ENCODE data around the gene TMCC2.

DNA sequence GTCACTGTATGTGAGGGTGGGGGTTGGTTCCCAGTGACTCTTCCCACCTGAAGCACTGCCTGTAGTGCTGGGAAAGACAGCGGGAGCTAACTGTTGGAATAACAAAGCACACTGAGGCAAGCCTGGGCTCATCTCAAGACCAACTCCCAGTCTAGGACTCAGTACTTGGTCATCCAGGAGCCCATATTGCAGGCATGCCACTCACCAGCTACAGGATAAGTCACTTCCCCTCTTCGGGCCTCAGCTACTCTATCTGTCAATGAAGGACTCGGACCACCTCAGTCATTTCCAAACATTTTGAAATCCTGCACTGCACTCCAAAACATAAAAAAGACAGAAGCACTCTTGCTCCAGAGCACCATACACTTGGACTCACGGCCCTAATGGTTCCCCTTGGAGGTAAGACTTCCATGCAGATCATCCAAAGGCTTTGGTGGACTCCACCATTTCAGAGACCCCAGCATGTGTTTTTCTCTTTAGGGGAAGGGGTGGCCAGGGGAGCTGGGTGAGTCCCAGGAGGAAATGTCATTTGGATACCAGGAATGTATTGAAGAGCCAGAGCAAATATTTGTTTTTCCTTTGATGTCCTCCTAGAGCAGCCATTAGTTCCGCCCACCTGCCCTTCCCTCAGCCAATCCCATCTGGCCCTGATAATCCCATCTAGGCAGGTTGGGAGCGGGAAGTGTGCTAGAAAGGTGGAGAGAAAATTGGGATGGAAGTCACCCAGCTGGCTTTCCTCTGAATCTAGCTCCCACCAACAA is 90.7 kb downstream of the TMCC2 start:
- TF ChIP-seq EZH2 (IDR thresholded peaks at IDR 0.05) (no peak), EZH2phosphoT487 (IDR thresholded peaks at IDR 0.05) (no peak)
- TF ChIP-seq, protein P1, sequence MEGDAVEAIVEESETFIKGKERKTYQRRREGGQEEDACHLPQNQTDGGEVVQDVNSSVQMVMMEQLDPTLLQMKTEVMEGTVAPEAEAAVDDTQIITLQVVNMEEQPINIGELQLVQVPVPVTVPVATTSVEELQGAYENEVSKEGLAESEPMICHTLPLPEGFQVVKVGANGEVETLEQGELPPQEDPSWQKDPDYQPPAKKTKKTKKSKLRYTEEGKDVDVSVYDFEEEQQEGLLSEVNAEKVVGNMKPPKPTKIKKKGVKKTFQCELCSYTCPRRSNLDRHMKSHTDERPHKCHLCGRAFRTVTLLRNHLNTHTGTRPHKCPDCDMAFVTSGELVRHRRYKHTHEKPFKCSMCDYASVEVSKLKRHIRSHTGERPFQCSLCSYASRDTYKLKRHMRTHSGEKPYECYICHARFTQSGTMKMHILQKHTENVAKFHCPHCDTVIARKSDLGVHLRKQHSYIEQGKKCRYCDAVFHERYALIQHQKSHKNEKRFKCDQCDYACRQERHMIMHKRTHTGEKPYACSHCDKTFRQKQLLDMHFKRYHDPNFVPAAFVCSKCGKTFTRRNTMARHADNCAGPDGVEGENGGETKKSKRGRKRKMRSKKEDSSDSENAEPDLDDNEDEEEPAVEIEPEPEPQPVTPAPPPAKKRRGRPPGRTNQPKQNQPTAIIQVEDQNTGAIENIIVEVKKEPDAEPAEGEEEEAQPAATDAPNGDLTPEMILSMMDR (IDR thresholded peaks at IDR 0.05): no peak

Measured in neural progenitor cell (in vitro differentiated cells).